ENCODE data around the gene SIK2. TPM values are rescaled to one million over a fixed set of nuclear protein-coding genes. Genes with fewer than 3 reads are reported as not detected.
A peak's percentile ranks its signal among the peaks of the same experiment; 100 is the strongest.
"Not testable (repeated sequence)": the region's sequence is repeated elsewhere in the genome, so short reads cannot be mapped to it uniquely, and the experiment has no call there.

SIK2 gene
- total RNA-seq, 2 experiments from 2014 or later: 7.7 to 10.8 TPM

GRCh38 chr11:111702623-111703022 is 100.4 kb downstream of the SIK2 start:
- H3K4me3 Mint-ChIP-seq: no peak overlapping the region
- no peak for DNase-seq
- CTCF ChIA-PET: no interaction called here
- POLR2A ChIA-PET: no interaction called here
- peaks cover 4% of the 10 kb centered on the region for H3K4me1 Mint-ChIP-seq
- peaks cover 10% of the 10 kb centered on the region for H3K36me3 Mint-ChIP-seq (ENCODE audit: low read depth)
- H3K27ac Mint-ChIP-seq: no peak overlapping the region
- H3K9me3 Mint-ChIP-seq: no peaks in the 10 kb centered on the region
- H3K27me3 Mint-ChIP-seq: no peaks in the 10 kb centered on the region

GRCh38 chr11:111703576-111703975 is 101.3 kb downstream of the SIK2 start:
- Mint-ChIP-seq H3K4me3 (no peak overlapping the region), H3K27ac (no peak overlapping the region), H3K4me1 (peaks cover 4% of the 10 kb centered on the region), H3K27me3 (no peaks in the 10 kb centered on the region), H3K36me3 (ENCODE audit: low read depth) (peaks cover 10% of the 10 kb centered on the region), H3K9me3 (no peaks in the 10 kb centered on the region)
- ChIA-PET CTCF (no interaction called here), POLR2A (no interaction called here)
- no peak for DNase-seq

- DNase-seq: no peak
- H3K9me3 Mint-ChIP-seq: no peaks in the 10 kb centered on the region
- CTCF ChIA-PET: no interaction called here
- H3K4me3 Mint-ChIP-seq: no peak overlapping the region
- no peaks in the 10 kb centered on the region for H3K27me3 Mint-ChIP-seq
- no peak overlapping the region for H3K27ac Mint-ChIP-seq
- H3K4me1 Mint-ChIP-seq: no peaks in the 10 kb centered on the region
- H3K36me3 Mint-ChIP-seq (ENCODE audit: low read depth): peaks cover 10% of the 10 kb centered on the region
- POLR2A ChIA-PET: no interaction called here
These were observed 104.9 kb downstream of the SIK2 start for GRCh38 chr11:111707039-111707690.

- Mint-ChIP-seq H3K27me3 (no peaks in the 10 kb centered on the region), H3K4me1 (no peaks in the 10 kb centered on the region), H3K4me3 (no peak overlapping the region), H3K9me3 (no peaks in the 10 kb centered on the region), H3K36me3 (ENCODE audit: low read depth) (peaks cover 14% of the 10 kb centered on the region), H3K27ac (no peak overlapping the region)
- no peak for DNase-seq
- ChIA-PET CTCF (no interaction called here), POLR2A (no interaction called here)
These were observed 105.4 kb downstream of the SIK2 start for GRCh38 chr11:111707691-111708067.

GRCh38 chr11:111714522-111714921 is 112.3 kb downstream of the SIK2 start:
- CTCF ChIA-PET: no interaction called here
- peaks cover 27% of the 10 kb centered on the region for H3K36me3 Mint-ChIP-seq (ENCODE audit: low read depth)

DNA sequence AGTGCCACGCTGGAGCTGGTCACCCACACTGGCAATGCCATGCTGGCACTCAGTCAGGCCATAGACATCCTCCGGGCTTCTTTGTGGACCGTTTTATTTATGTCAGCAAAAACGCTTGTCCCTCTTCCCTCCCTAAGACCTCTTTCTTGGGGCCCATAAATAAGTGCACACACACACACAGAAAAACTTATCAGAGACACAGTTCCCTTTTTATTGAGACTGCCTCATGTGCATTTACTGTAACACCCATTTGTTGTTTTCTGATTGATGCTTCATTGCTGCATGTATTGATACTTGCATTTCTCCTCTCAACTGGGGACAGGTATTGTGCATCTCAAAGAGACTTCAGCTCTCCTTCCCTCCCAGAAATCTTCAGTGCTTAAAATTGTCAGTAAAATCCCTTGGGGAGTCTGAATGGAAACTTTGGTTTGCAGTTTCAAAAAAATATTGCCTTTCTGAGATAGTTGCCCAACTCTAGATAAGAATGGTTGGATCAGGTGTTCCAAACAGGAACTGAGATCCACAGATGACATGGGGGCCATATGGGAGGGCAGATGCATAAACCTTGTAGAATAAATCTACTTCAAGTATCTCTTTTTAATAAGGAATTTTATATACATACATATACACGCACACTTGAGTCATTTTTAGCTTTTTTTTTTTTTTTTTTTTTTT is 113.0 kb downstream of the SIK2 start:
- peaks cover 9% of the 10 kb centered on the region for H3K4me1 Mint-ChIP-seq
- no peak for DNase-seq
- ChIA-PET POLR2A (interaction anchor here (1.3 kb wide), 1 partner anchor 16 kb away, joined by 3 read pairs; no protein-coding TSS in a partner anchor), CTCF (no interaction called here)
- H3K36me3 Mint-ChIP-seq (ENCODE audit: low read depth): peaks cover 30% of the 10 kb centered on the region
- no peaks in the 10 kb centered on the region for H3K27me3 Mint-ChIP-seq
- no peaks in the 10 kb centered on the region for H3K9me3 Mint-ChIP-seq
- H3K4me3 Mint-ChIP-seq: no peak overlapping the region
- H3K27ac Mint-ChIP-seq: no peak overlapping the region

More at GRCh38 chr11:111714522-111714921, 112.3 kb downstream of the SIK2 start:
- POLR2A ChIA-PET: interaction anchor here (0.6 kb wide), 1 partner anchor 220 kb away, joined by 3 read pairs; no protein-coding TSS in a partner anchor
- H3K4me3 Mint-ChIP-seq: no peak overlapping the region
- H3K27me3 Mint-ChIP-seq: no peaks in the 10 kb centered on the region
- H3K4me1 Mint-ChIP-seq: peaks cover 9% of the 10 kb centered on the region
- H3K27ac Mint-ChIP-seq: peak overlapping the region; percentile 26
- no peak for DNase-seq
- H3K9me3 Mint-ChIP-seq: no peaks in the 10 kb centered on the region

- peaks cover 34% of the 10 kb centered on the region for H3K36me3 Mint-ChIP-seq (ENCODE audit: low read depth)
- CTCF ChIA-PET, POLR2A ChIA-PET, H3K9me3 Mint-ChIP-seq, DNase-seq, H3K27ac Mint-ChIP-seq, H3K27me3 Mint-ChIP-seq, H3K4me3 Mint-ChIP-seq, H3K4me1 Mint-ChIP-seq: not testable (repeated sequence)
These were observed 115.4 kb downstream of the SIK2 start for GRCh38 chr11:111717660-111718059.

DNA sequence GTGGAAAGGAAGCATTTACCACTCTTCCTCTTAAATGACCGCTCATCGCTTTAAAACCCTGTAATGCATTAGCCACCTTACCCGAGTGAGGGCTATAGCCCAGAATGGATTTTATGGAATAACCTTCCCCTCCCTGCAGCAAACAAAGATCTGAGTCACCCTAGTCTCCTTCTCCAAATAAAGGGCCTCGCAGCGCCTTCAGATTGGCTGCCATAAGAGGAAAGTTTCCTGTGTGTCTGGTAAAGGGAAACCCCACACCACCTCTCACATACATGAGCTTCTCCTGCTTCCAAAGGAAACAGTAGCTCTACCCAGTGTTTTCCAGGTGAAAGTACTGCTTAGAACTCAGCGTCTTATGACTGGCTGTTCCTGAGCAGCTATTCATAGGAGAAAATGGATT is 116.2 kb downstream of the SIK2 start:
- H3K27me3 Mint-ChIP-seq: no peaks in the 10 kb centered on the region
- POLR2A ChIA-PET: no interaction called here
- DNase-seq: no peak
- peaks cover 32% of the 10 kb centered on the region for H3K36me3 Mint-ChIP-seq (ENCODE audit: low read depth)
- CTCF ChIA-PET: no interaction called here
- no peaks in the 10 kb centered on the region for H3K9me3 Mint-ChIP-seq
- H3K4me3 Mint-ChIP-seq: no peak overlapping the region
- H3K27ac Mint-ChIP-seq: no peak overlapping the region
- H3K4me1 Mint-ChIP-seq: peaks cover 9% of the 10 kb centered on the region

- ChIA-PET CTCF (no interaction called here), POLR2A (no interaction called here)
- Mint-ChIP-seq H3K4me1 (peaks cover 9% of the 10 kb centered on the region), H3K9me3 (no peaks in the 10 kb centered on the region), H3K36me3 (ENCODE audit: low read depth) (peaks cover 34% of the 10 kb centered on the region), H3K4me3 (no peak overlapping the region), H3K27ac (no peak overlapping the region), H3K27me3 (no peaks in the 10 kb centered on the region)
- no peak for DNase-seq
These were observed 116.6 kb downstream of the SIK2 start for GRCh38 chr11:111718859-111719258.

GRCh38 chr11:111719379-111719778 is 117.1 kb downstream of the SIK2 start:
- Mint-ChIP-seq H3K27ac (no peak overlapping the region), H3K4me3 (no peak overlapping the region), H3K36me3 (ENCODE audit: low read depth) (peaks cover 35% of the 10 kb centered on the region), H3K9me3 (no peaks in the 10 kb centered on the region), H3K27me3 (no peaks in the 10 kb centered on the region), H3K4me1 (peaks cover 8% of the 10 kb centered on the region)
- POLR2A ChIA-PET: no interaction called here
- no peak for DNase-seq
- CTCF ChIA-PET: interaction anchor here (1.2 kb wide), 1 partner anchor 58 kb away, joined by 3 read pairs; no protein-coding TSS in a partner anchor

DNA sequence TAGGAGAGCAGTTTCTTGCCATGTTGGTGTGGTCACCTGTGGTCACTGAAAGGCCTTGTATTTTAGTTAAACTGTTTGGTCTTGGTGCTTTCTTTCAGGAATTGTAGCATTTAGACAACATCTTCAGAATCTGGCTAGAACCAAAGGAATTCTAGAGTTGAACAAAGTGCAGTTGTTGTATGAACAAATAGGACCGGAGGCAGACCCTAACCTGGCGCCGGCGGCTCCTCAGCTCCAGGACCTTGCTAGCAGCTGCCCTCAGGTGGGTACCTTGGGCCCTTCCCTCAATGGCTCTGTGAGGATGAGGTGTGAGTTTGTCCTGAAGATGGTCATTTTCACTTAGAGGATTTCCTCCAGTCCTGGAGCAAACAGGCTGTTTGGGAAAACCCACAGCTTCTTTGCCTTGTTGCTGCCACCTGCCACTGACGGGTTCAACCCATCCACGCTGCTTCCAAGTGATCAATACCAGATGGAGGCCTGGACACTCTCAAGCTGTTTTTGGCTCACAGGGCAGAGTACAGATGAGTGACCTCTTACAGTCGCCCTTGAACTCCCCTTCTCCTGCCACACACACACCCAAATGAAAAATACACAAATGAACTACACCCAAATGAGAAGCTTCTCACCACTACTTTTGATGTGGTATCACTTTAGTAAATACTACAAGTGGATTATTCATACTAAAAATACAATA is 118.7 kb downstream of the SIK2 start:
- H3K4me1 Mint-ChIP-seq: no peaks in the 10 kb centered on the region
- H3K4me3 Mint-ChIP-seq: no peak overlapping the region
- DNase-seq: no peak
- no peaks in the 10 kb centered on the region for H3K9me3 Mint-ChIP-seq
- H3K27me3 Mint-ChIP-seq: no peaks in the 10 kb centered on the region
- CTCF ChIA-PET: no interaction called here
- POLR2A ChIA-PET: interaction anchor here (0.9 to 1.3 kb wide), 3 partner anchors 39 to 45 kb away, joined by 3 read pairs; partner anchors contain the start of gene PPP2R1B
- peaks cover 31% of the 10 kb centered on the region for H3K36me3 Mint-ChIP-seq (ENCODE audit: low read depth)
- no peak overlapping the region for H3K27ac Mint-ChIP-seq

GRCh38 chr11:111722501-111722900 is 120.3 kb downstream of the SIK2 start:
- Mint-ChIP-seq H3K4me1 (no peaks in the 10 kb centered on the region), H3K27me3 (no peaks in the 10 kb centered on the region), H3K9me3 (no peaks in the 10 kb centered on the region), H3K27ac (no peak overlapping the region), H3K4me3 (no peak overlapping the region), H3K36me3 (ENCODE audit: low read depth) (peaks cover 28% of the 10 kb centered on the region)
- ChIA-PET CTCF (no interaction called here), POLR2A (no interaction called here)
- no peak for DNase-seq

DNA sequence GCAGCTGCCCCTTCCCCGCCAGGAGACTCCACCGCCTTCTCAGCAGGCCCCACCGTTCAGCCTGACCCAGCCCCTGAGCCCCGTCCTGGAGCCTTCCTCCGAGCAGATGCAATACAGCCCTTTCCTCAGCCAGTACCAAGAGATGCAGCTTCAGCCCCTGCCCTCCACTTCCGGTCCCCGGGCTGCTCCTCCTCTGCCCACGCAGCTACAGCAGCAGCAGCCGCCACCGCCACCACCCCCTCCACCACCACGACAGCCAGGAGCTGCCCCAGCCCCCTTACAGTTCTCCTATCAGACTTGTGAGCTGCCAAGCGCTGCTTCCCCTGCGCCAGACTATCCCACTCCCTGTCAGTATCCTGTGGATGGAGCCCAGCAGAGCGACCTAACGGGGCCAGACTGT is 121.3 kb downstream of the SIK2 start:
- no peak for DNase-seq
- POLR2A ChIA-PET: interaction anchor here (0.9 to 1.2 kb wide), 2 partner anchors 9 to 11 kb away, joined by 3 to 4 read pairs; no protein-coding TSS in a partner anchor
- H3K4me1 Mint-ChIP-seq: no peaks in the 10 kb centered on the region
- CTCF ChIA-PET: interaction anchor here (1.2 kb wide), 1 partner anchor 28 kb away, joined by 3 read pairs; no protein-coding TSS in a partner anchor
- no peaks in the 10 kb centered on the region for H3K9me3 Mint-ChIP-seq
- no peak overlapping the region for H3K27ac Mint-ChIP-seq
- no peak overlapping the region for H3K4me3 Mint-ChIP-seq
- H3K27me3 Mint-ChIP-seq: no peaks in the 10 kb centered on the region
- H3K36me3 Mint-ChIP-seq (ENCODE audit: low read depth): peaks cover 26% of the 10 kb centered on the region
